ENCODE results near the gene TRNP1. TPM values are rescaled to one million over a fixed set of nuclear protein-coding genes. Genes with fewer than 3 reads are reported as not detected.

Gene TRNP1
- total RNA-seq, 2 experiments from 2014 or later: 0.62 to 0.69 TPM

Other genes with a start within 250 kb of the TRNP1 start
- gene PIGV, start 205.7 kb upstream of the TRNP1 start, total RNA-seq: 10 to 100 TPM; 12.0 to 17.2 TPM
- gene ZDHHC18, start 167.0 kb upstream of the TRNP1 start, total RNA-seq: 10 to 100 TPM; 51.6 to 66.0 TPM
- gene SFN, start 130.5 kb upstream of the TRNP1 start, total RNA-seq: 1 to 10 TPM in 1 of 2 experiments, under 1 TPM in 1; 0.87 to 1.1 TPM
- 10 to 100 TPM; 44.3 to 45.6 TPM for gene GPN2, start 103.4 kb upstream of the TRNP1 start, total RNA-seq
- gene GPATCH3, start 93.2 kb upstream of the TRNP1 start, total RNA-seq: 1 to 10 TPM; 7.0 to 8.7 TPM
- gene NR0B2, start 79.7 kb upstream of the TRNP1 start, total RNA-seq: not detected
- gene NUDC, start 71.9 kb upstream of the TRNP1 start, total RNA-seq: 100 to 1,000 TPM in 1 of 2 experiments, 10 to 100 TPM in 1; 95.9 to 101 TPM
- gene KDF1, start 33.2 kb upstream of the TRNP1 start, total RNA-seq: under 1 TPM; 0.30 to 0.39 TPM
- gene TENT5B, start 19.2 kb downstream of the TRNP1 start, total RNA-seq: not detected
- 10 to 100 TPM; 15.6 to 20.4 TPM for gene SLC9A1, start 161.4 kb downstream of the TRNP1 start, total RNA-seq
- gene WDTC1, start 240.9 kb downstream of the TRNP1 start, total RNA-seq: 10 to 100 TPM; 19.3 to 21.9 TPM